Measurements from ENCODE around the gene LIPT2.

- TF ChIP-seq, protein P1, sequence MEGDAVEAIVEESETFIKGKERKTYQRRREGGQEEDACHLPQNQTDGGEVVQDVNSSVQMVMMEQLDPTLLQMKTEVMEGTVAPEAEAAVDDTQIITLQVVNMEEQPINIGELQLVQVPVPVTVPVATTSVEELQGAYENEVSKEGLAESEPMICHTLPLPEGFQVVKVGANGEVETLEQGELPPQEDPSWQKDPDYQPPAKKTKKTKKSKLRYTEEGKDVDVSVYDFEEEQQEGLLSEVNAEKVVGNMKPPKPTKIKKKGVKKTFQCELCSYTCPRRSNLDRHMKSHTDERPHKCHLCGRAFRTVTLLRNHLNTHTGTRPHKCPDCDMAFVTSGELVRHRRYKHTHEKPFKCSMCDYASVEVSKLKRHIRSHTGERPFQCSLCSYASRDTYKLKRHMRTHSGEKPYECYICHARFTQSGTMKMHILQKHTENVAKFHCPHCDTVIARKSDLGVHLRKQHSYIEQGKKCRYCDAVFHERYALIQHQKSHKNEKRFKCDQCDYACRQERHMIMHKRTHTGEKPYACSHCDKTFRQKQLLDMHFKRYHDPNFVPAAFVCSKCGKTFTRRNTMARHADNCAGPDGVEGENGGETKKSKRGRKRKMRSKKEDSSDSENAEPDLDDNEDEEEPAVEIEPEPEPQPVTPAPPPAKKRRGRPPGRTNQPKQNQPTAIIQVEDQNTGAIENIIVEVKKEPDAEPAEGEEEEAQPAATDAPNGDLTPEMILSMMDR (IDR thresholded peaks at IDR 0.05), result no peak
- TF ChIP-seq POLR2A (IDR thresholded peaks at IDR 0.05), result no peak
Observed at GRCh38 chr11:74494916-74495315, 1.4 kb upstream of the LIPT2 start.

Data from thyroid gland (tissue), 4 donors.